ENCODE data around the gene MRPS9.

The MRPS9 gene

DNA sequence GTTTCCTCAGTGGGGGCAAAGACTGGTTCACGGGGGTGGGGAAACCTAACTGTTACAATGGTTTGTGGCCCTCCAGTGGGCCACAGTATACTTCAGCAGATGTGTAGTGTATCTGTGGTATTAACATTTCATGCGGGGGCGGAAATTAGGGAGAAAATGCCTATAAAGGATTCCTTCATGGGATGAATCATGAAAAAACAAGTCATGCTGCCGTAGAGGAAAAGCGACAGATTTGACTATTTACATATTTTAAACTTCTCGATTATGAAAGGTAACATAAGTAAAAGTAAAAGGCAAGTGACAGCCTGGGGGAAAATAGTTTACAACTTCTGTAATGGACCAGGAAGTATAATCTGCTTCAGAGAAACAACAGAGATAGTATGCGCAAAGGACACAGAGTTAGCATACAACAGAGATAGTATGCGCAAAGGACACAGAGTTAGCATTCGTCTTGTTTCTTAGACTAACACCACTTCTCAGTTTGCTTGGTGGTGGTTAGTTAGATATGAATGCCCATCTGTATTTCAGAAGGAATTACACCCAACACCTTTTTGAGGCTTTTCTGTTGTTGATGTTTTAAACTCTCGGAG is 41.1 kb downstream of the MRPS9 start:
- DNase-seq (ENCODE audit: low read depth in 3 of 3): no peak

DNA sequence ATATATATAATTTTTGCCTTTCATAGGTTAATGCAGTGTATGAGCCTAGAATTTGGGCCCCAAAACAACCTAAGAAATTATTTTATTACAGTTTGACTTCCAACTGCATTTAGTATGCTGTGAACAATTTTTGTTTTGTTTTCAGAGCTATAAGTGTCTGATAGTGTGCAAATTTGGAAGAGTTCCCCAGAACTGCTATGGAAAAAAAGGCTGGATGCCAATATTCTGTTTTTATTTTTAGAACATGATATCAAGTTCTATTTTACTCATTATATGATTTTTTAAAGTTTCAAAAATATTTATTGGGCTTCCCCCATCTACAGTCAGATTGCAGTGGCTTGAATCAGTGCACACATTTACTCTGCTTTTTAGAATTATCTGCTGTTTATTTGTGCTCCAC is 42.6 kb downstream of the MRPS9 start:
- no peak for DNase-seq (ENCODE audit: low read depth in 3 of 3)

DNA sequence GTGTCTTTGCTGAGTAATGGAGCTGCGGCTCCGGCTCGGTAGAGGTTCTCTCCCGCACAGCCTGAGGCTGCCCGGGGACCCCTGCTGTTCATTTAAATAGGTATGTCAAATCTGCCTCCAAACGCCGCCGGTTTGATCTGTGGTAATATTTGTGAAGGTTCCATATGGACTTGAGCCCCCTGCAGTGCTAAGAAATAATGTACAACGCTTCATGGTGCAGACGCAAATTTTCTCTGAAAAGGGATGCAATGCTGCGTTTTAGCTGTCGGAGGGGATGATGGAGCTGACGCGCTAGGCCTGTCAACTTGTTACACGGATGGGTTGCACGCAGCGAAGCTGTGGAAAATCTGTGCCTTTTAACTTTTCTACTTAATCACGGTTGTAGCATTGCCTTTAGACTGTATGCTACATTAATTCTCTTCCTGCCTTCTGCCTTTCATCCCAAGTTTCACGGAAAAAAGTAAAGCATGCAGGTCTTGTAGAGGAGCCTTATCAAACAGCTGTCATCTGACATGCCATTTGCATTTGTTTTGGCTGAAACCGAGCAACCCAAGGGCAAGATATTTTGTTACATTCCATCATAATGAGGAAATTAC is 43.2 kb downstream of the MRPS9 start:
- no peak for DNase-seq (ENCODE audit: low read depth in 3 of 3)

DNA sequence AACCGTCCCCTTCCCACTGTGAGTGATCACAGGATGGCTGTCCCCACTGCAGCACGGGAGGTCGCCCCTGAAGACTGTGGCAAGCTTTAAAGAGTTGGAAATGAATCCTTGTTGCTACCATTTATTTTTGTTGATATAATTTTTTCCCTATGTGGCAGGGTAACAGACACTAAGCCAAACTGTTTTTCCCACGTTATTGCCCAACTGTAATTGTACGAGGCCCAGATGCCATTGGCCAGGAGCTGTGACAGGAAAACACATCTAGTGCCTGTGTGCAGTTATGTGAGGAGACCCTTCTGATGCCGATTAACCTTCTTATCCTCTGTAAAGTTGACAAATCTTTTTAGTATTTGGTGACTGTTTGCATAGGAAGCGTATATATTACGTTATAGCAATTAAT is 44.2 kb downstream of the MRPS9 start:
- no peak for DNase-seq (ENCODE audit: low read depth in 3 of 3)

DNA sequence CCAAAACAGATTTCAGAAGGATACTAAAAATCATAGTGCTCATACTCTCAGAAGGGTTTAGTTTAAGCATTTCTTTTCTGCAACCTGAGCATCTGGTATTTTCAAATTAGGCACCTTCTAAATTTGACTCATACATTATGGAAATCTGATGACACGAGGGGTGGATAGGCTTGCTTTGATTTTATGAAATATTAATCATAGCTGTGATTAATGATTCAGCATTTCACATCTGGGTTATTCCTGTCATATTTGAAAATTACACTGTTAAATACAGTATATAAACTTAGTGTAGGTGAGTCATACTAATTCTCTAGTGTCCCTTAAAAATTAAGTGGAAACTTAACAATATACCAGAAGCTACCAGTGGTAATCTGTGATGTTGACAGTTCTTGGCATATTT is 47.7 kb downstream of the MRPS9 start:
- DNase-seq (ENCODE audit: low read depth in 3 of 3): no peak

DNA sequence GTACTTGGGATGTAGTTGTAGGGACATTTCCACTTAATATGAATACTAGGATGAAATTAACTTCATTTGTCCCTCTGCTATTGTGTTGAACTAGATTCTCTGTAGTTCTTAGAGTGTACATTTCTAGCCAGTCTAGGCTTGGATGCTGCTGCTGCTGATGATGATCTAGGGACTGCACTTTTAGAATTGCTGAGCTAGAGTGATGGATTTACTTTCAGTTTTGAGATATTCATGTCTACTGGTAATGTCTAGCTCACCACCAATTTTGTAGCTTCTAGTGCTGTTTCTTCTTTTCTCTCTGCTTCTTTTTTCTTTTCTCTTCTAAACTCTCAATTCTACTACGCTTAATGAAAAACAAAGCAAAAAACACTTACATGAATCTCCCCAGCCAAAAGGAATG is 49.4 kb downstream of the MRPS9 start:
- DNase-seq (ENCODE audit: low read depth in 3 of 3): no peak

DNA sequence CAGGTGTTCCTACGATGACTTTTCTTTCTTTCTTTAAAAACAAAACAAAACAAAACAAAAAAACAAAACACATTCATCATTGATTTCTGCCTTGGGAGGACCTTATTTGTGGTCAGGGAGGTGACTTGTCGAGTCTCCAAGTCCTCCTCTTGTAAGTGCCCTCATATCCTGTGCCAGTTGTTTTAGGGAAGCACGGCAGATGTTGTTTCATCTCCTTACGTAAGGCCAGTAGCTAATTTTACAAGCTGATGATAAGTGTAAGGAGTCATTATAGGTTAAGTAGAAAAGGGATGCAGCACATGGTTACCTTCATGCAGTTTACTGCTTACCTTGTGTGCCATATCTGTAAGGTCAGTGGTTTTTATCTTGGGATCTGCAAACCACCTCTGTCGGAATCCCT is 52.2 kb downstream of the MRPS9 start:
- DNase-seq (ENCODE audit: low read depth in 3 of 3): no peak

DNA sequence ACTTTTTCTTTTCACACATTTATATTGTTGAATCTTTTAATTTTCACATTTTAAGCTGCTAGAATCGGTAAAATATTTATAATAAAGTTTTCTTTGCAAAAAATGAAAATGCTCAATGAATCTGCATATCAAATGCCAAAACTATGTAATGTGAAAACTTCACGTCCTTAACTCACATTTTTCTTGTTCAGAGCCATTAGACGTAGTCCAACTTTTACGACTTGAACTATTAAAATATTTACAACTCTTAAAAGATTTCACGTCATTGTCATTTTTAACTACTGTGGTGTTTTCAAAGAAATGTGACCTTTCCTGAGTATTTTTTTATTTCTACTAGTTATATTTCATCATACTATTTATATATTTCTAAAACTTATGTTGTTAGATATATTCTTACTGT is 54.9 kb downstream of the MRPS9 start:
- no peak for DNase-seq (ENCODE audit: low read depth in 3 of 3)

DNA sequence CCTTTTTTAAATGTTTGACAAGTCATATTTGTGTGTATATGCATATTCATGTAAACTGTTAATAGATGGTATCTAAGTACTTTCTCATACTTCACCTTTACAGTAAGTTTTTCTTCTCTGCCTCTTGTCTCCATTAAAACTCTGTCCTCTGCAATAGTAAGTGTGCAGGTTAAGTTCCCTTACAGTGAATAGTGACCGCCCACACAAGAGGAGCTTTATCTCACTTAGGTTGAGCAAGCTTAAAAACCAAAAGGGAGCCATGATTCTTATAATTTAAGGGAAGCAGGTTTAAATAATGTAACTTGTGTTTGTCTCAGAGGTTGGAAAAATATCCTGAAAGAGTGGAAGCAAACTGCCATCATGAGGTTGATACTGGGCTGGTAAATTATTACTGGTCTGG is 61.3 kb downstream of the MRPS9 start:
- DNase-seq (ENCODE audit: low read depth in 3 of 3): no peak

DNA sequence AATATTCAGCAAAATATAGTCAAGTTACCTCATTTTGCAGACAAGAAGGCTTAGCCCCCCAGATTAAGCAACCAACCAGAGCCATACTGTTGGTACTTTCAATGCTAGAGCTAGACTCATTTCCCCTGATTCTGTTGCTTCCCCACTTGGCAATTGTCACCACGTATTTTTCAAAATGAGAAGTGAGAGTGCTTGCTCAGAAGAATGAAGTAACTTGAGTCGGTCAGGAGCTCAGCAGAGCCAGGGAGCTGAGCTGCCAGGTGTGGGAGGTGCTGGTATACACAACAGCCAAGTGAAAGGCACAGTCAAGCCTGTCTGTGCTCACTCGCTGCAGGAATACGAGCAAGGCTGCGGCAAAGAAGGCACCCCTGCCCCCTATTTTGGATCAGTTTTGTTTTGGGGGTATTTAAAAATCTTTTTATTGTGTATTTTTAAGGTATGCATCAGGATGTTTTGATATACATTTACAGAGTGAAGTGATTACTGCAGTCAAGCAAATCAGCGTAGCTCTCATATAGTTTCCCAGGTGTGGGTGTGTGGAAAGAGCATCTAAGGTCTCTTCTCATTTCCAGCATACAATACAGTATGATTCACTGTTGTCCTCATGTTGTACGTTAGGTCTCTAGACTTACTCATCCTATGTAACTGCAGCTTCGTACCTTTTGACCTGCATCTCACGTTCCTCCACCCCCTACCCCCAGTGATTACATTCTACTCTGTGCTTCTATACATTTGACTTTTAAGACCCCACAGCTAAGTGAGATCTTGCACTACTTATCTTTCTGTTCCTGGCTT is 62.4 kb downstream of the MRPS9 start:
- DNase-seq (ENCODE audit: low read depth in 3 of 3): no peak

DNA sequence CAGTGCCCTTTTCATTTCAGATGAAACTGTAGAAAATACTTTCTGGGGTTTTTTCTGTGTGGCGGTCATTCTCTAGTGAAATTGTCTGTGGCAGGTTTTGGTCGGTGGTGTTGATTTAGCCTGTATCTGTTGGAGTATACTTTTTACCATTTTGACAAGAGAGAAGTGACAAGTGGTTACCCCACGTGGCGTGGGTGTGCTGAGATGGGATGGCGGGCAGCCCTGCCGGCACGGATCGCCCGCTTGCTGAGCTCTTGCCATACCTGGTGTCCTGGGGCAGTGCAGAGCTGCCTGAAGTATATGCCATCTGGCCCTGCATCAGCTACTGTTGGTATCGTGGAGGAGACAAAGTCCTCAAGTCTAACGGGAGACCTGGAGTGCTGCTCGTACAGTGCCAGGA is 64.1 kb downstream of the MRPS9 start:
- no peak for DNase-seq (ENCODE audit: low read depth in 3 of 3)

DNA sequence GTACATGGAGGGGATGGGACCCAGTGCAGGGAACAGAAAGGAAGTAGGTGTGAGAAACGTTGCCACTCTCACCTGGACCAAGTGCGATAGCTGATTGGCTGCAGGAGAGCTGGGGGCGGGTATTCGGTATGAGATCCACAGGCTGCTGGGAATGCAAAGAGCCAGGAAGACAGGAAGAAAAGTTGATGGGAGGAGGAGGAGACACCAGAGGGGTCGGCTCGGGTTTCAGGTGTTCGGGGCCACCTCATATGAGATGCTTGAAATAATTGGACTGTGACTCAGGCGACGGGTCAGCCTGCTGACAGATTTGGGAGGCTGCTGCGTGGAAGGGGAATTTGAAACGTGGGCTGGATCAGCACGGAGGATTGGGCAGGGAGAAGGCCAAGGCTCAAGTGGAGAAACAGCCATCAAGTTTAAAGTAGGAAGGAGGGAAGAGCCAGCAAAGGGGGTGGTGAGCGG is 65.1 kb downstream of the MRPS9 start:
- DNase-seq (ENCODE audit: low read depth in 3 of 3): no peak

DNA sequence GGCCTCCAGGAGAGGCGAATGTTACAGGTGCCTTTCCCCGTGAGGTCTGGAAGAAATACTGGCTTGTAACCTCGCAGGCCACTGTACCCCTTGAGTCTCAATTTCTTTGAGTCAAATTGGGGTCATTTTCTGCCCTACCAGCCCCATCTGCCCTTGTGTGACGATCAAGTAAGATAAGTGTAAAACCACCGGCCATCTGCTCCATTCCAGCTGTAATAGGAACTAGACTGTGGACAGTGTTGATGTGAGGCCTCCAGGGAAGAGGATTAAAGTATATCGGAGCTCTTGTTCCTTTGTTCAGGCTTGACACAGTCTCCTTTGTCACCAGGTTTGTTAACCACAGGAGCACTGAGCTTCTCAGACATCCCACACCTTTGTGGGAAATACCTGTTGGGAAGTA is 65.6 kb downstream of the MRPS9 start:
- DNase-seq (ENCODE audit: low read depth in 3 of 3): no peak

DNA sequence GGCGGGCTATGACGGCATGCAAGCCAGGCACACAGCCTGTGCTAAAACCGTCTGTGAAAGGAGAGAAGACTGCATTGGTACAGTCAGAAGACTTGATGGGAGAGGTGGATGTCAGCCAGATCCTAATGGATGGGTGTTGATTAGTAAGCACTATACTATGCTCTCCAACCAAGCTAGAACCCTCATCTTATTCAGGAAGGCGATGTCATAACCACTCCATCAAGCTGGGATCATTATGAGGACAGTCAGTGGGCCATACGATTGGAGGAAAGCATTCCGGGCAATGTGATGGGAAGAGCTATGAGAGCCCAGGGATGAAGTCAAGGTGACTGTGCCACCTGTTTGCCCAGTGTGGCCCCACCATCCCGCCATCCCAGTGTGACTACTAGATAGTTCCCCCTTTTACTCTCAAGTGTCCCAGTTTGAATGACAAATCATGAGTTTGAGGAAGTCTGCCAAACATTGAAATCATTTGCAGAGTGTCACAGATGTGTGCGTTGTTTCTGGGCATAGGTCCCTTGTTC is 66.4 kb downstream of the MRPS9 start:
- no peak for DNase-seq (ENCODE audit: low read depth in 3 of 3)

DNA sequence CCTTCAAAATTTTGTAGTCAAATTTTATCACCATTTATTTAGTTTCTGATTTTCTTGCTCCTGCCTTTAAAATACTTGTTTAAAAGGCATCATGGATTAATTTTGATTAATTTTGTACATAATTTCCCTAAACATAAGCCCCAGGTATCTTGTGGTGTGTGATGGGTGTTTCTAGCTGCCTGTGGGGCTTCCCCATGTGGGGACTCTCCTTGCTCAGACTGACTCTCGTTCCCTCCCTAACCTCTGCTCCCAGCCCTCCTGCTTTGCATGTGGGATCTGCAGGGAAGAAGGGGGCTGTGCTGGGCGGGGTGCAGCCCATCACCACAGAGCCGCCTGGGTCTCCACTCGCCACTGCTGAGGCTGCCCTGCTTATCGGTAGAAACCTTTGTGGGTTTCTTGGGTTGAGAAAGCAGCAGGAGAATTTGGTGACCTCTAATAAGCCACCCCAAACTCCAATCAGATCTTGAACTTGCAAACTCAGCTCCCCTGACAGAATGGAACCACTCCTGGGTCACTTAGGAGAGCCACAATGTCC is 72.5 kb downstream of the MRPS9 start:
- no peak for DNase-seq (ENCODE audit: low read depth in 3 of 3)

DNA sequence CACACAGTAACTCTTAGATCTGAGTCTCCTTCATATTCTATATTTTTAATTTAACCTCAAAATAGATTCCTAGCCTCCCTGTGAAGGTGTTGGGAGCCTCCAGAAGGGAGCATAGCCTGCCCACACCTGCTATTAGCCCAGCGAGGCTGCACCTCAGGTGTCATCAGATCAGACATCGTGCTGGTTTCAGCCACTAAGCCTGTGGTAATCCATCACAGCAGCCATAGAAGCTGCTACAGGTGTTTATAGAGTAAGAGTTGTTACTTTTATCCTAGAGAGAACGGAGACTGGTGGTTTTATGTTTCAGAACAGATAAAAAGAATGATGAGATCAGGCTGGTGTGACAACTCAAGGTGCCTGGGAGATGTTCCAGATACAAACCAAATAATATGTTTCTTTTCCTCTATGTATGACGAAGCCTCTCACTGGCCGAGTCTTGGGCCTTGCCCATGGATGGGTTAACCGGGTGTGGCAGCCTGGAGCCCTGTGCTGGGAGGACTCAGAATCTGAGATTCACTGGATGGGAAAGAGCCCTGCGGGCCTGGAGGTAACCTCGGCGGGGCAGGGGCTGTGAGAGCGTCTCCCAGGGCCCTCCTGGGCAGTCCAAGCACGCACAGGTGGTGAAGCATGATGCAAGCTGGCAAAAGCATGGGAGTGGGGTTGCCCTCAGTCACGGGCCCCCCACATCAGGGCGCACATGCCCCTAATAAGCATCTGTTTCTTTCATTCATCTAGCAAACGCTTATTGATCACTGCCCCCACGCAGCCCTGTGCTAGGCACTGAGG is 73.7 kb downstream of the MRPS9 start:
- DNase-seq (ENCODE audit: low read depth in 3 of 3): no peak

DNA sequence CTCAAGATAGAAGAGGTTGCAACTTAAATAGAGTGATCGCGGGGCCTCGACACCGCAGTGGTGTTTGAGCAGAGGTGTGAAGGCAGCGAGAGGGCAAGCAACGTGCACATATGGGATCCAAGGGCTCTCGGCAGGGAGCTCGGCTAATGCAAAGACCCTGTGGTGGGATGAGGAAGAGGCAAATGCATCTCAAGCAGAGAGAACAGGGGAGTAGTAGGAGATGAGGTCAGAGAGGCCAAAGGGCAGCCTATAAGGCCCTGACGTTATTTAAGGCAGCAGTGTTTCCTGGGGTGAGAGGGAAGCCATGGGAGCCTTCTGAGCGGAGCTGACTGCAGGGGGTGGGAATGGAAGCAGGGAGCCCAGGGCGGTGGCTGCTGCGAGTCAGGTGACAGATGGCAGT is 74.5 kb downstream of the MRPS9 start:
- DNase-seq (ENCODE audit: low read depth in 3 of 3): no peak

DNA sequence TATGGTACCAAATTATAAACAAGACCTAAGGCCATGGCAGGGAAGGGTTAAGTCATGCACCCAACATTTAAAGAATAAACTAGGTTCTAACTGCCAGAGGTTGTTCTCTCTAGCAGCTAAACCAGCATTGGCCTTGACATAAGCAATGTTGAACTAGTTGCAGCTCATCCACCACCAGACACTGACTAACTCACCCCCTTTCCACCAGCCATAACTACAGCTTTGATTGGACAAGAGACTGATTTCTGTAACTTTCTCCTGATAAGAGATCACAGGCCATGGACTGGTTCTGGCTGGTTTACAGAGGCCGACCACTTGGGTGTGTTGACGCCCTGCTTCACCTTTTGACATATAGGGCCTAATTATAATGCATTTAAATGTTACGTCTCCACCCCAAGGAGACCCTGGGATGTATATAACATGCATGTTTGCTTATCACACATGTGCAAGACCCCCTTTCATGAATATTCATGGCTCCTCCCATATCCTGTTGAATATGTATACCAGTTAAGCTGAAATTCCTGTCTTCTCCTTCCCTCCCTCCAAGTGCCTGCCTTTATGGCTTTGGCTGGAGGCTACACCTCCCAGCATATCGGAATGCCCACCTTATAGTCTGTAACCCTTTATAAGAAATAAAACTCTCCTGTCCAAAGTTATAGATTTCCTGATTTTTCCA is 75.9 kb downstream of the MRPS9 start:
- DNase-seq (ENCODE audit: low read depth in 3 of 3): no peak

DNA sequence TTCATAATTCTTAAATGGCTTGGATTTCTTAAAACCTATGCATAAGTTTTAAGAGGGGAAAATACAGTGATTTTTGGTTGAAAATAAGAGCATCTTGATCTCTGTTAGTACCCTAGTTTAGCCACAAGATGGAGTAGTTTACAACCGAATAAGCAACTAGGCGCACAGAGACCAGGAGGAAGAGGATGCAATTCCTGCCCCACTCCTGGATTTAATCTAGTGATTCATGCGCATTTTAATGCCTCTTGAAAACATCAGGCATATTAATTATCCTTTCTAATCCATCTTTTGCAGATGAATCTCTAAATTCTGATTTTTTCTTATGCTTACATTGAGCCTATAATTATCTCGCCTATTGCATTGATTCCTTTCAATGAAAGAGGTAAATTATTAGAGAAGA is 76.7 kb downstream of the MRPS9 start:
- DNase-seq (ENCODE audit: low read depth in 3 of 3): no peak

DNA sequence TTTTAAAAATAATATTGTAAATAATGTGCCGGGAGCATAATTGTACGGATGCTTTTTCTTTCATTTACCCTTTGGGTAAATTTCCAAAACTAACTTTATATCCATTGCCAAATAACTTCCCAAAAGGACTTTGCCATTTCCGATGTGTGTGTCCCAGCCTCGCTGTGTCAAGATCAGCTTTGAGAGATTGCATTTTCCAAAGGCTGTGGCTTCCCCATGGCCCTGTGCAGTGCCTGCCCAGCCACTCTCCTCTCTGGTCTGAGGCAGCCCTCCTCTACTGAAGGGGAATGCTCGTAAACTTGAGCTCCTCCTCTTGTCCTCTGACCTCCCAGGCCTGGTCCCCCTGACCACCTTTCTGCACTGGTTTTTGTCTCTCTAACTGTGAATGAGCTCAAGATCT is 78.5 kb downstream of the MRPS9 start:
- DNase-seq (ENCODE audit: low read depth in 3 of 3): no peak

DNA sequence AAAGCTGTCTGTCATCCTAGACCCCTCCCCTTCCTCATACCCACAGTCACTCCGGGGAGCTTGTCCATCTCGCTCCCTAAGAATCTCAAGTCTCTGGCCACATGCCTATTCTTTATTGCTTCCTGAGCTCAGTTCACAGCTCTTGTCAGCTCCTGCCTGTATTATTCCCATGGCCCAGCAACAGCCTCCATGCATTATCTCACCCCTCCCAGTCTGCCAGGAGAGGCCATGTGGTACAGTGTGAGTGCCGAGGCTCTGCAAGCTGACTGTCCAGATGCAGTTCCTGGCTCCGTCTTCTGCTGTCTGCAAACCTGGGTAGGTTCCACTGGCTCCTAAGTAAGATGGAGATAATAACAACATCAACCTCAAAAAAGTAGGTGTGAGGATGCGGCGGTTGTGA is 79.7 kb downstream of the MRPS9 start:
- no peak for DNase-seq (ENCODE audit: low read depth in 3 of 3)
